ENCODE results near the gene KRT86.

Gene KRT86

DNA sequence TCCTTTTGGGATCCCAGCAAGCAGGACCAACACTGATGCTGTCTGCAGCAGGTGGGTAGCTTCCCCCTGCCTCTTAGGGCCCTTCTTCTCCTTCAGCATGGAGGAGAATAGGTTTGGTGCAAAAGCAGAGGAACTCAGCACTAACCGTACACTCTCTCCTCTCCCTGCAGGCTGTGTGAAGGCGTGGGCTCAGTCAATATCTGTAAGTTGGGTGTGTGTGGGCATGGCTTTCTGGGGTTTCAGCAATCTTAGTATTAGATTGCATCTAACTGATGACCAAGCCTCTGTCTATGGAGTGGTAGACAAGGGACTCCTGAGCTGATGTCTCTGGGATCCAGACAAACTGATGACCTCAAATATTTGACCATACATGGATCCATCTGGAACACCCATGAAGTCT is 78.5 kb downstream of the KRT86 start:
- H3K9ac ChIP-seq (ENCODE audit: low read length): no peak overlapping the region
- no peaks in the 10 kb centered on the region for H3K27me3 ChIP-seq (ENCODE audit: control insufficient read depth, insufficient read depth, low read length)
- H3K36me3 ChIP-seq (ENCODE audit: control insufficient read depth, low read depth, low read length): no peaks in the 10 kb centered on the region
- H3K4me3 ChIP-seq (ENCODE audit: low read length): no peak overlapping the region
- H3K9me3 ChIP-seq (ENCODE audit: control insufficient read depth, low read depth, low read length): no peaks in the 10 kb centered on the region
- H3K4me1 ChIP-seq (ENCODE audit: control insufficient read depth, low read depth, low read length): no peaks in the 10 kb centered on the region
- no peak overlapping the region for H3K27ac ChIP-seq (ENCODE audit: low read length)

DNA sequence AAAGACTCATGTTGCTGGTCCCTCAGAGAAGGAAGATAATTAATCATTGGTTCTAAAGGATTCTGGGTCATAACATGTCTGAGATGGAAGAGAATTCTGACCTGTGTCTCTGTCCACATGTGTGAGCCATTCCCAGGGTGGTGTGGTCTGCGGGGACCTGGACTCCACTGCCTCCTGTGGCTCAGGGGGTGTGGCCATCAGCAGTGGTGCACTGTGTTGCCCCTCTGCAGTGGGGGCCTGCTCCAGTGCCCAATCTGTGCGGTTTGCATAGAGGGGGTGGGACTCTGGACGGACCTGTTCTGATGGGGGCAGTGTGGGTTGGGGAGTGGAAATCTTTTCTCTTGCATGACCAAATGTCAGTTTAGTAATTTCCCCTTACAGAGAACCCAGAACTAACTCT is 79.3 kb downstream of the KRT86 start:
- H3K27me3 ChIP-seq (ENCODE audit: control insufficient read depth, insufficient read depth, low read length): no peaks in the 10 kb centered on the region
- H3K4me3 ChIP-seq (ENCODE audit: low read length): no peak overlapping the region
- no peak overlapping the region for H3K9ac ChIP-seq (ENCODE audit: low read length)
- H3K27ac ChIP-seq (ENCODE audit: low read length): no peak overlapping the region
- no peaks in the 10 kb centered on the region for H3K36me3 ChIP-seq (ENCODE audit: control insufficient read depth, low read depth, low read length)
- H3K4me1 ChIP-seq (ENCODE audit: control insufficient read depth, low read depth, low read length): no peaks in the 10 kb centered on the region
- H3K9me3 ChIP-seq (ENCODE audit: control insufficient read depth, low read depth, low read length): no peaks in the 10 kb centered on the region

DNA sequence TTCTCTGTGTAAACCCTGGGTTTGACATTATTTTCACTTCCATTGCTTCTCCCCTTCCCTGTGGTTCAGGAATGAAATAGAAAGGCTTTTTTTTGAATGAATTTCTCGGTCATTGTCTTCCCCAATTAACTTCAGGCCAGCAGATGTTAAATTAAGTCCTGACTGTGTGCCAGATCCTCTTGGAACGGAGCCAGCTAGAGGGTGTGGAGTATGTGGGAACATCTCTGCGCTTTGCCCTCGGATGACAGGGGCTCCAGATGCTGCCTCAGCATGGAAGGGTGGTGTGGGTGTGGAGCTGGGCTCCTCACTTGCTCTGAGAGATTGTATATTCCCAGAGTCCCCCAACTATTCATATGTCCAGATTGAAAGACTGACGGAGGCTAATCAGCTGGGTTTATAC is 79.8 kb downstream of the KRT86 start:
- H3K27ac ChIP-seq (ENCODE audit: low read length): no peak overlapping the region
- no peaks in the 10 kb centered on the region for H3K27me3 ChIP-seq (ENCODE audit: control insufficient read depth, insufficient read depth, low read length)
- no peaks in the 10 kb centered on the region for H3K36me3 ChIP-seq (ENCODE audit: control insufficient read depth, low read depth, low read length)
- no peak overlapping the region for H3K4me3 ChIP-seq (ENCODE audit: low read length)
- no peak overlapping the region for H3K9ac ChIP-seq (ENCODE audit: low read length)
- H3K9me3 ChIP-seq (ENCODE audit: control insufficient read depth, low read depth, low read length): no peaks in the 10 kb centered on the region
- no peaks in the 10 kb centered on the region for H3K4me1 ChIP-seq (ENCODE audit: control insufficient read depth, low read depth, low read length)

DNA sequence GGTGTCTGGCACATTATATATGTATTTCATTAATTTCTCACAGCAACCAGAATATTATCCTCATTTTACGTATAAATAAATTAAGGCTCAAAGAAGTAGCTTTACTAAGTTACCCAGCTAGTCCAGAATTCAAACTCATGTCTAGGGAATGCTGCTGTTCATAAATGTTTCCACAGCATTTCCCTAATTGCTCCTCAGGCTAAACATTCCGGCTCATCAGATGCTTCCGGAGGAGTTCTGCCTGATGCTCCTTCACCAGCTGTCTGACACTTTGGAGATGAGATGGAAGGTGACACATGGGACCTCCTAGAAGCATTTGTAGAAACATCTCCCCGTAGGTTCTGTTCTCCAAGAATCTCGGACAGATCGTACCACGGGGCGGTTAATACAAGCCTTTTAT is 80.7 kb downstream of the KRT86 start:
- H3K27me3 ChIP-seq (ENCODE audit: control insufficient read depth, insufficient read depth, low read length): no peaks in the 10 kb centered on the region
- H3K27ac ChIP-seq (ENCODE audit: low read length): no peak overlapping the region
- no peaks in the 10 kb centered on the region for H3K4me1 ChIP-seq (ENCODE audit: control insufficient read depth, low read depth, low read length)
- H3K4me3 ChIP-seq (ENCODE audit: low read length): no peak overlapping the region
- H3K36me3 ChIP-seq (ENCODE audit: control insufficient read depth, low read depth, low read length): no peaks in the 10 kb centered on the region
- no peaks in the 10 kb centered on the region for H3K9me3 ChIP-seq (ENCODE audit: control insufficient read depth, low read depth, low read length)
- no peak overlapping the region for H3K9ac ChIP-seq (ENCODE audit: low read length)

DNA sequence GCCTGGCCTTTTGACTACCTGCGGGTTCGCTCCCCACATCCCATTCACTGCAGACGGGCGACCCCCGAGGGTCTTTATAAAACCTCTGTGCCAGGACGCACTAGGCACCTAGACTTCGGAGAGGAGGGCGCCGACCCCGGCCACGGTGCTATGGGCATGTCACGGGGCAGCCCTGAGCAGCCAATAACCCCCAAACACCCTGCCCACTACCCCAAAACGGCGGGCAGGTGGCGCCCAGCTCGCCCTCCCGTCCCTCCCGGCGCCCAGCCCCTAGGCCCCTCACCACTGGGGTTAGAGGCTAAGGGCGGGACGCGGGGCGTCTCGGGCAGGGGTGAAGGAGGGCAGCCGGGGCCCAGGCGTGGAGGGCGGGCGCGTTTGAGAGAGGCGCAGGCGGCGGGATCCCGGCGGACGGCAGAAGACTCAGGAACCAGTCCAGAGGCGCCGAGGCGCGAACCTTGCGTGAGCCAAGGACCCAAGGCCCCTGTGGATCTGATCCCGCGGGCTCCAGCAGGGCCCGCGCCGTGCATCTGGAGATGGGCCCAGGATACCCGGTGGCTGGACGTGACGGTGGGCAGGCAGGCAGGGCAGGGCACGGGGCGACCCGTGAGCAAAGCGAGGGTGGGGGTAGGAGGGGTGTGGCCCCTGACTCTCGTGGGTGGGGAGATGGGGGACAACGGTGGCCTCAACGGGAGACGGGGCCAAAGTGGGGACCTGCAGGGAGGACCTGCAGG is 81.8 kb downstream of the KRT86 start:
- Histone ChIP-seq H3K36me3 (ENCODE audit: control insufficient read depth, low read depth, low read length) (no peaks in the 10 kb centered on the region), H3K9ac (ENCODE audit: low read length) (no peak overlapping the region), H3K9me3 (ENCODE audit: control insufficient read depth, low read depth, low read length) (no peaks in the 10 kb centered on the region), H3K4me1 (ENCODE audit: control insufficient read depth, low read depth, low read length) (no peaks in the 10 kb centered on the region), H3K27ac (ENCODE audit: low read length) (no peak overlapping the region), H3K4me3 (ENCODE audit: low read length) (no peak overlapping the region), H3K27me3 (ENCODE audit: control insufficient read depth, insufficient read depth, low read length) (no peaks in the 10 kb centered on the region)

DNA sequence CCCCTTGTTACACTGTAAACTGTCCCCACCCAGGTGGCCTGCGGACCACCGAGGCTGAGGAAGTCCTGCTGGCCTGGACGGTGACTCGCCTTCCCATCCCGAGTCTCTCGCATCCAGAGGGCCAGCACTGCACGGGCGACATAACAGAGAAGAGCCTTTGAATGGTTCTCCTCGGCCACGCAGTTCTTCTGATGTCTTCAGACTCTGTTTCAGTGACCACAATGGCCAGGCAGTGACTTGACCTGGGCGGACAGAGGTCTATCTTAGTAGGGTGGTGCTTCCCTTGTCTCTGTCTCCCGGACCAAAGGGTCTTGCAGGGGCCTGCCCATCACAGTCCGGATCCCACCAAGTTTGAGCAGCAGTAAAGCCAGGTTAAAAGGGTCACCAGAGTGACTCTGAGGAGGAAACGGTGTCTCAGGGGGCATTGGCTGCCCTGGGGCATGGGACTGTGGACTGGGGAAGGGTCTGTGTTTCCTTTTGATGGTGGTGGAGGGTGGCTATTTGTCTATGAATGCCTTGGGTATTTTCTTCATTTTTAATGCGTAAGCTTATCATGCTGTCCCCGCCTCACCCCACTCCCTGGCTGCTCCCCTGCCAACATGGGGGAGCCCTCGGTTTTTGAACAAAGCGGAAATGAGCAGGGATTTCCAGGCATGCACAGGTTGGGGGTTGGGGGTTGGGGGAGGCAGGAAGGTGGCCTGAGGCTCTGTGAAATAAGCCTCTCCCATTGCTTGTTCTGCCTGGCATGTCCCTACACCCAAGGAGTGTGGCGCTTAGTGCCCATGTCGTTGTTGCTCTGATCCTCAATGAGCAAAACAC is 82.5 kb downstream of the KRT86 start:
- H3K36me3 ChIP-seq (ENCODE audit: control insufficient read depth, low read depth, low read length): no peaks in the 10 kb centered on the region
- H3K4me1 ChIP-seq (ENCODE audit: control insufficient read depth, low read depth, low read length): no peaks in the 10 kb centered on the region
- no peaks in the 10 kb centered on the region for H3K9me3 ChIP-seq (ENCODE audit: control insufficient read depth, low read depth, low read length)

More for the DNA sequence above, 82.5 kb downstream of the KRT86 start:
- H3K27me3 ChIP-seq (ENCODE audit: control insufficient read depth, insufficient read depth, low read length): no peaks in the 10 kb centered on the region
- H3K9ac ChIP-seq (ENCODE audit: low read length): no peak overlapping the region
- H3K4me3 ChIP-seq (ENCODE audit: low read length): no peak overlapping the region
- H3K27ac ChIP-seq (ENCODE audit: low read length): no peak overlapping the region
